Measurements from ENCODE around the gene ACOT4. TPM values are rescaled to one million over a fixed set of nuclear protein-coding genes. Genes with fewer than 3 reads are reported as not detected.
A peak's percentile ranks its signal among the peaks of the same experiment; 100 is the strongest.
"Not testable (repeated sequence)": the region's sequence is repeated elsewhere in the genome, so short reads cannot be mapped to it uniquely, and the experiment has no call there.

The ACOT4 gene
- 4.3 and 5.1 TPM in 2 replicates for total RNA-seq

- H3K27me3 ChIP-seq (ENCODE audit: control insufficient read depth, insufficient read depth, low read length): no peaks in the 10 kb centered on the region
- H3K36me3 ChIP-seq (ENCODE audit: control insufficient read depth, insufficient read depth, low read length): no peaks in the 10 kb centered on the region
- no peak for DNase-seq (ENCODE audit: low read depth)
- H3K4me3 ChIP-seq (ENCODE audit: low read depth, low read length): peak within 1 kb of the TSS; percentile 49
- TF ChIP-seq, protein P1, sequence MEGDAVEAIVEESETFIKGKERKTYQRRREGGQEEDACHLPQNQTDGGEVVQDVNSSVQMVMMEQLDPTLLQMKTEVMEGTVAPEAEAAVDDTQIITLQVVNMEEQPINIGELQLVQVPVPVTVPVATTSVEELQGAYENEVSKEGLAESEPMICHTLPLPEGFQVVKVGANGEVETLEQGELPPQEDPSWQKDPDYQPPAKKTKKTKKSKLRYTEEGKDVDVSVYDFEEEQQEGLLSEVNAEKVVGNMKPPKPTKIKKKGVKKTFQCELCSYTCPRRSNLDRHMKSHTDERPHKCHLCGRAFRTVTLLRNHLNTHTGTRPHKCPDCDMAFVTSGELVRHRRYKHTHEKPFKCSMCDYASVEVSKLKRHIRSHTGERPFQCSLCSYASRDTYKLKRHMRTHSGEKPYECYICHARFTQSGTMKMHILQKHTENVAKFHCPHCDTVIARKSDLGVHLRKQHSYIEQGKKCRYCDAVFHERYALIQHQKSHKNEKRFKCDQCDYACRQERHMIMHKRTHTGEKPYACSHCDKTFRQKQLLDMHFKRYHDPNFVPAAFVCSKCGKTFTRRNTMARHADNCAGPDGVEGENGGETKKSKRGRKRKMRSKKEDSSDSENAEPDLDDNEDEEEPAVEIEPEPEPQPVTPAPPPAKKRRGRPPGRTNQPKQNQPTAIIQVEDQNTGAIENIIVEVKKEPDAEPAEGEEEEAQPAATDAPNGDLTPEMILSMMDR (IDR thresholded peaks at IDR 0.05; ENCODE audit: insufficient read depth, low read length, poor library complexity, severe bottlenecking): no peak
These were observed at the start of gene ACOT4 for GRCh38 chr14:73591690-73592449. TSS of gene ACOT4 (plus strand) at chr14:73591873. CDS start at chr14:73591960, 87 bp downstream.

DNA sequence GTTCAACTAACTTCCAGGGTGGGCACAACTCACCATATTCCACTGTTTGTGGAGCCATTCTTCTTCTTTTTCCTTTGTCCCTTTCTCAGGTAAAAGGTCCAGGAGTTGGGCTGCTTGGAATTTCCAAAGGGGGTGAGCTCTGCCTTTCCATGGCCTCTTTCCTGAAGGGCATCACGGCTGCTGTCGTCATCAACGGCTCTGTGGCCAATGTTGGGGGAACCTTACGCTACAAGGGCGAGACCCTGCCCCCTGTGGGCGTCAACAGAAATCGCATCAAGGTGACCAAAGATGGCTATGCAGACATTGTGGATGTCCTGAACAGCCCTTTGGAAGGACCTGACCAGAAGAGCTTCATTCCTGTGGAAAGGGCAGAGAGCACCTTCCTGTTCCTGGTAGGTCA is 48.7 kb upstream of the ACOT4 start:
- not testable (repeated sequence) for H3K4me3 ChIP-seq (ENCODE audit: low read depth, low read length); H3K36me3 ChIP-seq (ENCODE audit: control insufficient read depth, insufficient read depth, low read length); H3K27me3 ChIP-seq (ENCODE audit: control insufficient read depth, insufficient read depth, low read length); DNase-seq (ENCODE audit: low read depth)

GRCh38 chr14:73545353-73545752 is 46.3 kb upstream of the ACOT4 start:
- H3K4me3 ChIP-seq (ENCODE audit: low read depth, low read length); H3K27me3 ChIP-seq (ENCODE audit: control insufficient read depth, insufficient read depth, low read length); DNase-seq (ENCODE audit: low read depth); H3K36me3 ChIP-seq (ENCODE audit: control insufficient read depth, insufficient read depth, low read length): not testable (repeated sequence)

DNA sequence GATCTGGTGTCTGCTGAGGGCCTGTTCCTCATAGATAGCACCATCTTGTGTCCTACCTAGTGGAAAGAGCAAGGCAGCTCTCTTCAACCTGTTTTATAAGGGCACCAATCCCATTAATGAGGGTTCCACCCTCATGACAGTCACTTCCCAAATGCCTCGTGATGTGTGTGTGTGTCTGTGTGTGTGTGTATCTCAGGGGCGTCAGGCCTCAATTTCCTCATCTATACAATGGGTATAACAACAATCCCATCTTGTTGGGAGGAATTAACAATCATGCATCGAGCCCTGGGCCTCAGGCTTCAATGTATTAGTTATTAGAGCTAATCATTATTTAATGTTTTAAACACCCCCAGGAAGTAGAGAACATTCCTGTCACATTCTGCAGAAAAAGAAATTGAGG is 42.6 kb upstream of the ACOT4 start:
- H3K27me3 ChIP-seq (ENCODE audit: control insufficient read depth, insufficient read depth, low read length); H3K36me3 ChIP-seq (ENCODE audit: control insufficient read depth, insufficient read depth, low read length); H3K4me3 ChIP-seq (ENCODE audit: low read depth, low read length); DNase-seq (ENCODE audit: low read depth): not testable (repeated sequence)

- H3K36me3 ChIP-seq (ENCODE audit: control insufficient read depth, insufficient read depth, low read length); H3K27me3 ChIP-seq (ENCODE audit: control insufficient read depth, insufficient read depth, low read length); H3K4me3 ChIP-seq (ENCODE audit: low read depth, low read length); DNase-seq (ENCODE audit: low read depth): not testable (repeated sequence)
These were observed 41.7 kb upstream of the ACOT4 start for GRCh38 chr14:73549889-73550524.

DNA sequence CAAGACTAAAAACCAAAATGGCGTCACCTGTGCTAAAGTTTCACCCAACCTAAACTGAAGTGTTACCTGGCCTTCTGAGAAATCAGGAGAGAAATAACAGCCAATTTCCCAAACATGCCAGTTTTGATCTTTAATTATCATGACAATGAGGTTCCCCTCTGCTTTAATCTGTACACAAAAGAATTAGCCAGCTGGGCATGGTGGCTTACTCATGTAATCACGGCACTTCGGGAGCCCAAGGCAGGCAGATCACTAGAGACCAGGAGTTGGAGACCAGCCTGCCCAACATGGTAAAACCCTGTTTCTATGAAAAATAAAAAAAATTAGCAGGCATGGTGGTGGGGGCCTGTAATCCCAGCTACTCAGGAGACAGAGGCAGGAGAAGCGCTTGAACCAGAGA is 37.8 kb upstream of the ACOT4 start:
- no peaks in the 10 kb centered on the region for H3K27me3 ChIP-seq (ENCODE audit: control insufficient read depth, insufficient read depth, low read length)

GRCh38 chr14:73557201-73557600 is 34.5 kb upstream of the ACOT4 start:
- DNase-seq (ENCODE audit: low read depth); H3K36me3 ChIP-seq (ENCODE audit: control insufficient read depth, insufficient read depth, low read length); H3K4me3 ChIP-seq (ENCODE audit: low read depth, low read length); H3K27me3 ChIP-seq (ENCODE audit: control insufficient read depth, insufficient read depth, low read length): not testable (repeated sequence)

More for the DNA sequence above, 37.8 kb upstream of the ACOT4 start:
- TF ChIP-seq, protein P1 (IDR thresholded peaks at IDR 0.05; ENCODE audit: insufficient read depth, low read length, poor library complexity, severe bottlenecking): no peak
- DNase-seq (ENCODE audit: low read depth): no peak
- Histone ChIP-seq H3K4me3 (ENCODE audit: low read depth, low read length) (no peak overlapping the region), H3K36me3 (ENCODE audit: control insufficient read depth, insufficient read depth, low read length) (no peaks in the 10 kb centered on the region)

GRCh38 chr14:73558238-73558637 is 33.4 kb upstream of the ACOT4 start:
- DNase-seq (ENCODE audit: low read depth); H3K27me3 ChIP-seq (ENCODE audit: control insufficient read depth, insufficient read depth, low read length); H3K36me3 ChIP-seq (ENCODE audit: control insufficient read depth, insufficient read depth, low read length); H3K4me3 ChIP-seq (ENCODE audit: low read depth, low read length): not testable (repeated sequence)

GRCh38 chr14:73562256-73562655 is 29.4 kb upstream of the ACOT4 start:
- H3K27me3 ChIP-seq (ENCODE audit: control insufficient read depth, insufficient read depth, low read length); DNase-seq (ENCODE audit: low read depth); H3K4me3 ChIP-seq (ENCODE audit: low read depth, low read length); H3K36me3 ChIP-seq (ENCODE audit: control insufficient read depth, insufficient read depth, low read length): not testable (repeated sequence)

DNA sequence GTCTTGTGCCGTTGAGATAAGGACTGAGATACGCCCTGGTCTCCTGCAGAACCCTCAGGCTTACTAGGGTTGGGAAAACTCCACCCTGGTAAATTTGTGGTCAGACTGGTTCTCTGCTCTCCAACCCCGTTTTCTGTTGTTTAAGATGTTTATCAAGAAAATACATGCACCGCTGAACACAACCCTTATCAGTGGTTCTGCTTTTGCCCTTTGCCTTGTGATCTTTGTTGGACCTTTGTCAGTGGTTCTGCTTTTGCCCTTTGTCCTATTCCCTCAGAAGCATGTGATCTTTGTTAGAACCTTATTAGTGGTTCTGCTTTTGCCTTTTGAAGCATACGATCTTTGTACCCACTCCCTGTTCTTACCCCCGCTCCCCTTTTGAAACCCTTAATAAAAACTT is 29.0 kb upstream of the ACOT4 start:
- H3K27me3 ChIP-seq (ENCODE audit: control insufficient read depth, insufficient read depth, low read length); DNase-seq (ENCODE audit: low read depth); H3K4me3 ChIP-seq (ENCODE audit: low read depth, low read length); H3K36me3 ChIP-seq (ENCODE audit: control insufficient read depth, insufficient read depth, low read length): not testable (repeated sequence)

GRCh38 chr14:73566431-73566830 is 25.2 kb upstream of the ACOT4 start:
- DNase-seq (ENCODE audit: low read depth); H3K27me3 ChIP-seq (ENCODE audit: control insufficient read depth, insufficient read depth, low read length); H3K4me3 ChIP-seq (ENCODE audit: low read depth, low read length); H3K36me3 ChIP-seq (ENCODE audit: control insufficient read depth, insufficient read depth, low read length): not testable (repeated sequence)

DNA sequence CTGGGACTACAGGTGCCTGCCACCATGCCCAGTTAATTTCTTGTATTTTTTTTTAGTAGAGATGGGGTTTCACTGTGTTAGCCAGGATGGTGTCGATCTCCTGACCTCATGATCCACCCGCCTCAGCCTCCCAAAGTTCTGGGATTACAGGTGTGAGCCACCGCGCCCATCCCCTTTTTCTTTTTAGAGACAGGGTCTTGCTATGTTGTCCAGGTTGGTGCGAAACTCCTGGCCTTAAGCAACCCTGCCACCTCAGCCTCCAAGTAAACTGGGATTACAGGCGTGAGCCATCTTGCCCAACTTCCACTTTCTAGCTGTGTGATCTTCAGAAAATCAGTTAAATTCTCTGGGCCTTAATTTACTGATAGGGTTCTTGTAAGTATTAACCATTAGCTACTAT is 24.7 kb upstream of the ACOT4 start:
- not testable (repeated sequence) for H3K36me3 ChIP-seq (ENCODE audit: control insufficient read depth, insufficient read depth, low read length); DNase-seq (ENCODE audit: low read depth); H3K27me3 ChIP-seq (ENCODE audit: control insufficient read depth, insufficient read depth, low read length); H3K4me3 ChIP-seq (ENCODE audit: low read depth, low read length)
